ENCODE data around the gene CBR3.
A peak's percentile ranks its signal among the peaks of the same experiment; 100 is the strongest.
"Not testable (repeated sequence)": the region's sequence is repeated elsewhere in the genome, so short reads cannot be mapped to it uniquely, and the experiment has no call there.

CBR3 gene

GRCh38 chr21:36135391-36136102 lies 668 bp downstream of the CBR3 start:
- DNase-seq (ENCODE audit: low read depth), result peak; percentile 79
- H3K4me3 ChIP-seq (ENCODE audit: control insufficient read depth, low read depth, low read length), result peak overlapping the region; percentile 50
- no peak for TF ChIP-seq CTCF (conservative IDR thresholded peaks at IDR 0.05; ENCODE audit: control insufficient read depth, insufficient read depth, low read depth, low read length)

- H3K4me3 ChIP-seq (ENCODE audit: control insufficient read depth, low read depth, low read length); DNase-seq (ENCODE audit: low read depth): not testable (repeated sequence)
Measured at GRCh38 chr21:36139791-36140190, 4.9 kb downstream of the CBR3 start.

- peak; percentile 89 for DNase-seq (ENCODE audit: low read depth)
- peak; percentile 82 for TF ChIP-seq CTCF (conservative IDR thresholded peaks at IDR 0.05; ENCODE audit: control insufficient read depth, insufficient read depth, low read depth, low read length)
- no peak overlapping the region for H3K4me3 ChIP-seq (ENCODE audit: control insufficient read depth, low read depth, low read length)
Measured at GRCh38 chr21:36141513-36141925, 6.6 kb downstream of the CBR3 start.

- DNase-seq (ENCODE audit: low read depth); H3K4me3 ChIP-seq (ENCODE audit: control insufficient read depth, low read depth, low read length): not testable (repeated sequence)
Measured at GRCh38 chr21:36144233-36144632, 9.4 kb downstream of the CBR3 start.

GRCh38 chr21:36145259-36145658 lies 10.4 kb downstream of the CBR3 start:
- no peak for DNase-seq (ENCODE audit: low read depth)
- H3K4me3 ChIP-seq (ENCODE audit: control insufficient read depth, low read depth, low read length), result no peak overlapping the region
- TF ChIP-seq CTCF (conservative IDR thresholded peaks at IDR 0.05; ENCODE audit: control insufficient read depth, insufficient read depth, low read depth, low read length), result no peak

- DNase-seq (ENCODE audit: low read depth), result no peak
- no peak overlapping the region for H3K4me3 ChIP-seq (ENCODE audit: control insufficient read depth, low read depth, low read length)
- no peak for TF ChIP-seq CTCF (conservative IDR thresholded peaks at IDR 0.05; ENCODE audit: control insufficient read depth, insufficient read depth, low read depth, low read length)
Measured at GRCh38 chr21:36147911-36148310, 13.0 kb downstream of the CBR3 start.

GRCh38 chr21:36148886-36149285 lies 14.0 kb downstream of the CBR3 start:
- TF ChIP-seq CTCF (conservative IDR thresholded peaks at IDR 0.05; ENCODE audit: control insufficient read depth, insufficient read depth, low read depth, low read length), result no peak
- H3K4me3 ChIP-seq (ENCODE audit: control insufficient read depth, low read depth, low read length), result no peak overlapping the region
- no peak for DNase-seq (ENCODE audit: low read depth)

Measured in fibroblast of mammary gland (primary cell).